ENCODE data around the gene RAB3IP.
"Not testable (repeated sequence)": the region's sequence is repeated elsewhere in the genome, so short reads cannot be mapped to it uniquely, and the experiment has no call there.

Gene RAB3IP

GRCh38 chr12:69756088-69756755 lies 17.6 kb downstream of the RAB3IP start:
- no peak for DNase-seq

- no peak for DNase-seq
These were observed 19.4 kb downstream of the RAB3IP start for GRCh38 chr12:69758105-69758504.

- DNase-seq, result not testable (repeated sequence)
These were observed 20.9 kb downstream of the RAB3IP start for GRCh38 chr12:69759581-69759980.

- DNase-seq, result no peak
These were observed 26.9 kb downstream of the RAB3IP start for GRCh38 chr12:69765515-69765914.

GRCh38 chr12:69766260-69766659 lies 27.6 kb downstream of the RAB3IP start:
- DNase-seq, result no peak

GRCh38 chr12:69779928-69780327 lies 41.3 kb downstream of the RAB3IP start:
- DNase-seq, result peak; percentile 87

- DNase-seq, result no peak
These were observed 44.7 kb downstream of the RAB3IP start for GRCh38 chr12:69783365-69783764.

- no peak for DNase-seq
These were observed 50.7 kb downstream of the RAB3IP start for GRCh38 chr12:69789351-69789750.

- DNase-seq, result no peak
These were observed 53.9 kb downstream of the RAB3IP start for GRCh38 chr12:69792533-69792932.

GRCh38 chr12:69807101-69807897 lies 68.6 kb downstream of the RAB3IP start:
- not testable (repeated sequence) for DNase-seq

GRCh38 chr12:69810870-69811498 lies 72.3 kb downstream of the RAB3IP start:
- DNase-seq, result no peak

GRCh38 chr12:69816082-69816481 lies 77.4 kb downstream of the RAB3IP start:
- DNase-seq, result no peak

- no peak for DNase-seq
These were observed 82.4 kb downstream of the RAB3IP start for GRCh38 chr12:69821032-69821455.

- DNase-seq, result no peak
These were observed 82.9 kb downstream of the RAB3IP start for GRCh38 chr12:69821456-69822159.

- no peak for DNase-seq
These were observed 83.7 kb downstream of the RAB3IP start for GRCh38 chr12:69822201-69822860.

GRCh38 chr12:69824028-69824427 lies 85.4 kb downstream of the RAB3IP start:
- no peak for DNase-seq

- DNase-seq, result no peak
These were observed 86.4 kb downstream of the RAB3IP start, which contains the start of gene MYRFL for GRCh38 chr12:69824966-69825560. TSS of gene MYRFL (plus strand) at chr12:69825227. CDS start at chr12:69825518, 291 bp downstream.

GRCh38 chr12:69828897-69829296 lies 90.2 kb downstream of the RAB3IP start:
- DNase-seq, result no peak

GRCh38 chr12:69833696-69834095 lies 95.0 kb downstream of the RAB3IP start:
- no peak for DNase-seq

GRCh38 chr12:69834147-69834546 lies 95.5 kb downstream of the RAB3IP start:
- DNase-seq, result no peak

- no peak for DNase-seq
These were observed 95.9 kb downstream of the RAB3IP start for GRCh38 chr12:69834576-69834975.

- DNase-seq, result no peak
These were observed 96.4 kb downstream of the RAB3IP start for GRCh38 chr12:69835081-69835480.

Measured in NCI-H510A treated with DMSO at 0.1 percent for 48 hours (cell line).